Astrocyte of the cerebellum (primary cell): ENCODE results near the gene NYAP1.

ENCODE experiments used
- DNase-seq: peaks from one replicate; pipeline ENCODE4 v3.0.0-alpha.2; 2011; ENCODE audit warnings: low read depth
- H3K4me3 ChIP-seq: 2 replicates; pipeline ENCODE4 v1.5.1; 2011; ENCODE audit warnings: mild to moderate bottlenecking, low read depth, low read length, moderate library complexity
- CTCF ChIP-seq: IDR thresholded peaks from 2 replicates; pipeline ENCODE4 v1.5.1; 2012; ENCODE audit warnings: low read length, low read depth, moderate library complexity, mild to moderate bottlenecking; ENCODE audit errors: missing control alignments
- in situ Hi-C: cut with HindIII; loops from 2 replicates; pipeline ENCODE4 v1.10.0; 2017; ENCODE audit warnings: low sequenced_read_pairs

The NYAP1 gene

DNA sequence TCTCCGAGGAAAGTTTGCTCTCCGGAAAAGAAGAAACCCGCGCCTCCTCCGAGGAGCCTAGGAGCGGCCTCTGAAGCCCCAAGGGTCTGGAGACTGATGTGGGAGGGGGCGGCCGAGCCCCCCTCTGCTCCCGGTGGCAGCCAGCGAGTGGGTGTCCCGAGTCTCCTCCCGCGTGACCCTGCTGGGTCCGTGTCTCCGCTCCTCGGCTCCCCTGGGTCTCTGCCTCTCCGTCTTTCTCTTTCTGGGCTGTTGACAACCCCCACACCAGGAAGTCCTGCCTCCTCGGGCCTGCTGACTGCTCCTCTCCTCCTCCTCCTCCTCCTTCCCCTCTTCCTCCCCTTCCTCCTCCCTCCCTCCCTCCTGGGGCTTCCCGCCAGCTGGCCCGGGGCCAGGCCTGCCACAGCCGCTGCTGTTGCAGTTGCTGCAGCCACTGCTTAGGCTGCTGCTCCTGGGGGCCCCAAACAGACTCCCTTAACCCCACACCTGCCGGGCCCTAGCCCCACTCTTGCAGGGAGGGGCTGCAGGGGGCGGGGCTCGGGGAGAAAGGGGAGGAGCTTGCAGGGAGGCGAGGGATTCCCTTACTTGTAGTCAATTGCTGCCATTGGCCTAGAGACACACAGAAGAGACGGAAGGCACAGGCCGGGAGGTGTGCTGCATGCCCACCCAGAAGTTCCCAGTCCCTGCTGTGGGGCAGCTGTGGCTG is 4.6 kb upstream of the NYAP1 start, which contains the start of gene TSC22D4:
Gene TSC22D4 (minus strand): TSS at position 257 of the 703 bp plus-strand sequence. CDS start 1,176 bp downstream, outside the sequence.
- in situ Hi-C loops: no loop called here
- TF ChIP-seq CTCF: no peak
- peak within 1 kb of the TSS; percentile 91 for H3K4me3 ChIP-seq
- peak; percentile 75 for DNase-seq

- H3K4me3 ChIP-seq: no peak overlapping the region
- in situ Hi-C loops: no loop called here
- no peak for DNase-seq
- TF ChIP-seq CTCF: no peak
Observed at GRCh38 chr7:100481466-100481865, 2.3 kb upstream of the NYAP1 start.

DNA sequence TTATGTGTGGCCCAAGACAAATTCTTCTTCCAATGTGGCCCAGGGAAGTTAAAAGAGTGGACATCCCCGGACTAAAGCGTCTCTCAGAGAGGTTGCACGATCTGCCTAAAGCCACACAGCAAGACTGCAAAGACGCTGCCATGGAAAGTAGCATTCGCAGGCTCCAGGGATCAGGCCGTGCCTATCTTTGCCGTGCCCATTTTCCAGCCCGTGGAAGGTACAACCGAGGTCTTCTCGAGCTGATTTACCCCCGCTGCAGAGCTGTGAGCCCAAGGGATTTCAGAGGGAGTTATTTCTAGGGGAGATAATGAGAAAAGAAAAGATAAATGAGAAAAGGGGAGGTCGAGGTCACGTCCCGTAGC is 1.0 kb upstream of the NYAP1 start:
- peak overlapping the region; percentile 58 for H3K4me3 ChIP-seq
- no peak for DNase-seq
- TF ChIP-seq CTCF: no peak
- in situ Hi-C loops: no loop called here

DNA sequence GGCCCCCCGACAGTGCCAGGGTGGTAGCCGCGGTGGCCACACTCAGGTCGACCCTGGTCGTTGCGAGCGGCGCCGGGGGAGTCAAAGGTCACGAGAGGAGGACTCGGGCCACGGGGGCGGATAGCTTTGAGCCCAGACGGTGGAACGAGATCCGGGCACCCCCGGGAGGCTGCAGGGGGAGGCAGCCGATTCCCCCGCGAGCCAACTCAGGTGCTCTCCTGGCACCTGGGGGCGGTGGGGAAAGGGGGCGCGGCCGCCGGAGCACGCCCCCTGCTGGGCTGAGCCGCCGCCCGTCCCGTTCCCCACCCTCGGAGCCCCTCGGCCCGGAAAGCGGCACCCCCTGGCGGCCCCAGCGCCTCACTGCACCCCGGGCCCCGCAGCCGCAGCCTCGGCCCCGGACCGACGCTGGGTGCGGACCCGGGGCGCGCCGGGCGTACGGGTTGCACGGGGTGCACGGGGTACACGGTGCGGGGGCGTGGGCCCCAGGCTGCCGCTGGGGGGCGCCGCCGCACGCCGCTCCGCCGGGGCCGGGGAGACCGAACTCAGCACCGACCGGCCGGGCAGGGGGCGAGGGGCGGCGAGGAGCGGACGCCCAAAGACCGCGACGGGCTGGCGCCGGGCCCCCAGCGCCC is 521 bp upstream of the NYAP1 start:
- in situ Hi-C loops: no loop called here
- no peak for DNase-seq
- peak; percentile 62 for TF ChIP-seq CTCF
- peak overlapping the region; percentile 58 for H3K4me3 ChIP-seq

DNA sequence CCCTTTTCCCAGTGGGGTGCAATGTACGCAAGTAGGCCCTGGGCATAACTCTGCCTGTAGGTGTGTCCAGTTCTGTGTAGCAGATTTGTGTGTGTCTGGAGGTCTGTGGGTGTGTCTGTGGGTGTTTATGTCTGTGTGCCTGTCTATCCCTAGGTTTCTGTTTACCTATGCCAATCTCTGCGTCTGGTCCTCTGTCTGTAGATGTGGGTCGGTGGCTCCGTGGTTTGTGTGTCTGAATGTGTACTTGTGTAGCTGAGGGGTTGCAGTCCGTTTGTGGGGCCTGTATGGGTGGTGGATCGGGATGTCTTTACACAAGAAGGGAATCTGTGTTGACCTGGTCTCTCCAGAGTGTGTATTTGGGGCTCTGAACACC is 932 bp downstream of the NYAP1 start:
- no peak for DNase-seq
- in situ Hi-C loops: no loop called here
- H3K4me3 ChIP-seq: peak overlapping the region; percentile 58
- no peak for TF ChIP-seq CTCF

GRCh38 chr7:100485471-100485876 is 1.7 kb downstream of the NYAP1 start:
- DNase-seq: no peak
- in situ Hi-C loops: no loop called here
- TF ChIP-seq CTCF: no peak
- no peak overlapping the region for H3K4me3 ChIP-seq
